GM12878 (cell line): ENCODE data around the gene EFCAB13. TPM values are rescaled to one million over a fixed set of nuclear protein-coding genes. Genes with fewer than 3 reads are reported as not detected.

ENCODE experiments used
- ATAC-seq: fragments of 200-7000 bp; cut with Tn5 transposase; 3 replicates; pipeline ENCODE4 v1.9.1; 2020; ENCODE audit warnings: mild to moderate bottlenecking, moderate library complexity
- BruUV-seq: library from RNA; stranded (reverse); fragments of 400-500 nt; replicated peaks from 2 replicates; lab custom pipeline; 2021; lab: Mats Ljungman, UMichigan
- CTCF ChIA-PET: fragments of 300-600 bp; sonication (Branson Sonifier 250); formaldehyde crosslinking; extraction: SDS; loops from one replicate; lab custom pipeline; 2021; ENCODE audit warnings: inconsistent platforms; lab: Yijun Ruan, JAX
- POLR2A ChIA-PET: fragments of 350-600 bp; formaldehyde crosslinking; extraction: SDS; loops from one replicate; lab custom pipeline; 2021; ENCODE audit warnings: inconsistent platforms; lab: Charles Lee
- RAD21 ChIA-PET: fragments of 300-600 bp; sonication (Branson Sonifier 250); formaldehyde crosslinking; loops from one replicate; lab custom pipeline; 2023; ENCODE audit warnings: antibody characterized with exemption; ENCODE audit not compliant: unreplicated experiment; lab: Charles Lee
- SMC1A ChIA-PET: fragments of 300-600 bp; sonication (Branson Sonifier 250); formaldehyde crosslinking; loops from one replicate; lab custom pipeline; 2023; ENCODE audit not compliant: unreplicated experiment, uncharacterized antibody; lab: Charles Lee
- DNase-seq: peaks from one replicate; pipeline ENCODE4 v3.0.0-alpha.2; 2011; ENCODE audit warnings: low read depth, low spot score
- FAIRE-seq: peaks from 3 replicates; lab custom pipeline; 2011; peaks lifted over from hg19 to GRCh38; lab: Jason Lieb, UNC
- H2AFZ ChIP-seq: 2 replicates; pipeline ENCODE4 v1.6.0; 2011; ENCODE audit warnings: low read depth, low read length, control low read depth; ENCODE audit not compliant: control insufficient read depth
- H3K27ac ChIP-seq: 2 replicates; pipeline ENCODE4 v1.5.1; 2011; ENCODE audit warnings: control low read depth; ENCODE audit not compliant: control insufficient read depth, insufficient read depth
- H3K27me3 ChIP-seq, 2 experiments: replicated peaks in 1 of 2; 2 replicates each; pipeline versions ENCODE4 v1.6.0 to v1.6.1; 2011; ENCODE audit warnings: low read length in 1 of 2; ENCODE audit not compliant: control insufficient read depth in 2 of 2, insufficient read depth in 2 of 2
- H3K36me3 ChIP-seq, 2 experiments: 2 replicates each; pipeline ENCODE4 v1.5.1; 2011; ENCODE audit warnings: low read length in 1 of 2; ENCODE audit not compliant: control insufficient read depth in 2 of 2, insufficient read depth in 2 of 2
- H3K4me1 ChIP-seq: 2 replicates; pipeline ENCODE4 v1.6.1; 2011; ENCODE audit warnings: mild to moderate bottlenecking, low read length, moderate library complexity, mixed read lengths; ENCODE audit not compliant: control insufficient read depth, insufficient read depth
- H3K4me2 ChIP-seq: 2 replicates; pipeline ENCODE4 v1.6.0; 2011; ENCODE audit warnings: control low read depth; ENCODE audit not compliant: control insufficient read depth, insufficient read depth
- H3K4me3 ChIP-seq: fragments of 200-600 bp; sonication (generic); 2 replicates; pipeline ENCODE4 v1.5.1; 2016
- H3K79me2 ChIP-seq: 2 replicates; pipeline ENCODE4 v1.6.0; 2011; ENCODE audit warnings: low read length; ENCODE audit not compliant: control insufficient read depth, insufficient read depth
- H3K9ac ChIP-seq: 2 replicates; pipeline ENCODE4 v1.8.0; 2011; ENCODE audit warnings: low read length, control low read depth, mixed read lengths; ENCODE audit not compliant: control insufficient read depth, insufficient read depth
- H3K9me3 ChIP-seq: replicated peaks from 3 replicates; pipeline ENCODE4 v1.5.1; 2011; ENCODE audit warnings: mild to moderate bottlenecking, low read length; ENCODE audit not compliant: control insufficient read depth, insufficient read depth
- H4K20me1 ChIP-seq: 2 replicates; pipeline ENCODE4 v1.6.0; 2011; ENCODE audit not compliant: control insufficient read depth, insufficient read depth
- CTCF ChIP-seq, 3 experiments: IDR thresholded peaks in 2 of 3; conservative IDR thresholded peaks in 1 of 3; 2 replicates each; pipeline ENCODE4 v1.5.1; 2011; ENCODE audit warnings: low read depth in 3 of 3, low read length in 3 of 3, mild to moderate bottlenecking in 3 of 3, control low read depth in 2 of 3, moderate library complexity in 2 of 3, inconsistent platforms in 1 of 3, mixed read lengths in 1 of 3; ENCODE audit not compliant: control insufficient read depth in 2 of 3, insufficient read depth in 1 of 3; ENCODE audit errors: extremely low read depth in 1 of 3
- HDGF ChIP-seq: fragments of 450-650 bp; IDR thresholded peaks from 2 replicates; pipeline ENCODE4 v1.6.1; 2016; ENCODE audit warnings: antibody characterized with exemption
- IRF4 ChIP-seq: IDR thresholded peaks from 2 replicates; pipeline ENCODE4 v1.6.1; 2011; ENCODE audit warnings: low read depth, low read length
- PAX5 ChIP-seq: IDR thresholded peaks from 2 replicates; pipeline ENCODE4 v1.6.1; 2011; ENCODE audit warnings: low read depth, low read length, borderline replicate concordance
- POU2F2 ChIP-seq: IDR thresholded peaks from 3 replicates; pipeline ENCODE4 v1.6.1; 2011; ENCODE audit warnings: low read depth, mild to moderate bottlenecking, low read length, borderline replicate concordance
- RAD21 ChIP-seq: IDR thresholded peaks from 2 replicates; pipeline ENCODE4 v1.6.1; 2011; ENCODE audit warnings: mild to moderate bottlenecking, low read depth, low read length, moderate library complexity; ENCODE audit not compliant: insufficient read depth
- REST ChIP-seq: IDR thresholded peaks from 2 replicates; pipeline ENCODE4 v1.6.1; 2012; ENCODE audit warnings: mild to moderate bottlenecking, low read depth, low read length
- SMARCA5 ChIP-seq: fragments of 450-650 bp; IDR thresholded peaks from 2 replicates; pipeline ENCODE4 v1.6.1; 2017; ENCODE audit warnings: mild to moderate bottlenecking
- SMC3 ChIP-seq: IDR thresholded peaks from 2 replicates; pipeline ENCODE4 v1.6.1; 2011; ENCODE audit warnings: low read length, improper control_type of control experiment, borderline replicate concordance
- YY1 ChIP-seq: IDR thresholded peaks from 2 replicates; pipeline ENCODE4 v1.6.1; 2011; ENCODE audit warnings: low read depth, mild to moderate bottlenecking, low read length
- WGBS: methylation state at CpG from one replicate; pipeline ENCODE4 v1.1.6; 2016; ENCODE audit warnings: low lambda C conversion rate; ENCODE audit not compliant: insufficient replicate concordance, insufficient coverage; ENCODE audit errors: missing lambda C conversion rate; 5-methylcytosine and 5-hydroxymethylcytosine counted together
- in situ Hi-C: fragments of 300-500 bp; cut with MboI; formaldehyde crosslinking; loops from 9 replicates; pipeline ENCODE4 v1.14.3; 2018; ENCODE audit warnings: mixed read lengths
- intact Hi-C: fragments of 100-400 bp; cut with micrococcal nuclease; formaldehyde crosslinking; loops from one replicate; pipeline ENCODE4 v1.14.2; 2022; ENCODE audit not compliant: unreplicated experiment
- polyA plus RNA-seq, 11 experiments: library from polyadenylated mRNA; depleted of rRNA in 4 of 11; unstranded in 6 of 11; stranded (reverse) in 5 of 11; fragments of >200 nt; fragmentation: Nextera tagmentation in 4 of 11; fragmentation: Illumina TruSeq in 1 of 11; extraction: Ambion mirVana in 4 of 11; extraction: Trizol in 1 of 11; gene quantifications; 1 replicate in 1 of 11; 2 replicates in 10 of 11; pipeline versions ENCODE4 v1.2.1 to v1.2.3, GENCODE V29; 2011 to 2016; ENCODE audit warnings: inconsistent platforms in 2 of 11, missing spikeins in 2 of 11, low read depth in 1 of 11
- total RNA-seq, 4 experiments: library from RNA; depleted of rRNA in 3 of 4; stranded (reverse); fragments of >200 nt in 3 of 4; fragmentation: Illumina TruSeq in 1 of 4; extraction: Trizol in 1 of 4; gene quantifications; 2 replicates each; pipeline versions ENCODE4 v1.2.1 to v1.2.3, GENCODE V29; 2013 to 2021

The EFCAB13 gene
- total and polyA plus RNA-seq, 10 of the 15 experiments (the other 5 are each of a cell fraction or from before 2014, with no cell fraction given), result 0.90 to 8.7 (median 5.0) TPM

- TF ChIP-seq REST, result no peak
These were observed 37.4 kb upstream of the EFCAB13 start (continued) for GRCh38 chr17:47286198-47286914.

- Histone ChIP-seq H2AFZ (peak overlapping the region; percentile 56), H3K79me2 (no peaks in the 10 kb centered on the region), H3K4me1 (peaks cover 30% of the 10 kb centered on the region), H3K36me3 (peaks cover 0 to 5% of the 10 kb centered on the region in 2 experiments; a peak in 2 of 4 replicates), H3K27ac (peak overlapping the region; percentile 97), H4K20me1 (no peaks in the 10 kb centered on the region), H3K4me2 (peak overlapping the region; percentile 88), H3K9ac (peak overlapping the region; percentile 73), H3K27me3 (no peaks in the 10 kb centered on the region), H3K9me3 (no peaks in the 10 kb centered on the region), H3K4me3 (no peak overlapping the region)
- in situ Hi-C loops (no loop called here), intact Hi-C loops (loop anchor here (1.0 to 2.0 kb wide), 2 partner anchors 8 to 24 kb away; no protein-coding TSS in a partner anchor)
- WGBS, result 14% methylated on average over 4 of the region's 4 CpGs
- no peak for FAIRE-seq
- ChIA-PET CTCF (interaction anchor here (0.8 to 5.1 kb wide), 25 partner anchors 8 to 329 kb away, joined by 3 to 73 read pairs (median 7); partner anchors contain the start of genes CDC27 and EFCAB13), SMC1A (interaction anchor here (0.6 to 8.2 kb wide), 25 partner anchors 8 to 97 kb away, joined by 3 to 110 read pairs (median 8); partner anchors contain the start of genes EFCAB13 and ITGB3), POLR2A (interaction anchor here (0.9 to 7.0 kb wide), 17 partner anchors 8 to 98 kb away, joined by 3 to 42 read pairs (median 6); partner anchors contain the start of genes CDC27, EFCAB13, ITGB3 and MYL4), RAD21 (interaction anchor here (0.7 to 6.7 kb wide), 23 partner anchors 9 to 362 kb away, joined by 3 to 68 read pairs (median 5); partner anchors contain the start of genes EFCAB13, ITGB3 and KPNB1)
- DNase-seq, result no peak
- ATAC-seq, result peak; percentile 76
- BruUV-seq, result TSS peak; percentile 89
- peak; percentile 45; the same call in 1 of the 2 replicates for TF ChIP-seq IRF4
- peak; percentile 66; the same call in 1 of the 2 replicates for TF ChIP-seq YY1
- TF ChIP-seq POU2F2, result peak; percentile 13; the same call in 1 of the 3 replicates
- TF ChIP-seq PAX5, result no peak
- no peak for TF ChIP-seq HDGF
- TF ChIP-seq SMC3, result peak; percentile 19; the same call in 1 of the 2 replicates
- 0 out of 2 replicates have a peak, but pooled peaks have one; percentile 30 for TF ChIP-seq RAD21
- TF ChIP-seq CTCF (IDR thresholded peaks at IDR 0.05 in 2 of 3, conservative IDR thresholded peaks at IDR 0.05 in 1 of 3; ENCODE audit: control insufficient read depth in 2 of 3, extremely low read depth in 1 of 3, insufficient read depth in 1 of 3, low read depth in 3 of 3, low read length in 3 of 3), result peak; percentile 24 to 36 (median 27); a peak in 3 of 6 replicates
- TF ChIP-seq SMARCA5, result peak; percentile 76
These were observed 36.7 kb upstream of the EFCAB13 start for GRCh38 chr17:47287068-47287467.
